Astrocyte (in vitro differentiated cells and primary cell): ENCODE results near the gene TRIM67.

Experiments used
- CTCF ChIP-seq: IDR thresholded peaks from 2 replicates; pipeline ENCODE4 v1.5.1; 2011; ENCODE audit warnings: low read depth, mild to moderate bottlenecking, inconsistent platforms, low read length, moderate library complexity; ENCODE audit not compliant: insufficient read depth
- EZH2 ChIP-seq: IDR thresholded peaks from 2 replicates; pipeline ENCODE4 v1.6.1; 2012; ENCODE audit warnings: mild to moderate bottlenecking, low read length, inconsistent platforms; ENCODE audit not compliant: insufficient read depth

GRCh38 chr1:231265379-231265778 lies 103.5 kb downstream of the TRIM67 start:
- no peak for TF ChIP-seq CTCF
- no peak for TF ChIP-seq EZH2
